ENCODE data around the gene BARX1. TPM values are rescaled to one million over a fixed set of nuclear protein-coding genes. Genes with fewer than 3 reads are reported as not detected.
A peak's percentile ranks its signal among the peaks of the same experiment; 100 is the strongest.

The BARX1 gene
- total RNA-seq (2021): 8.9 to 10.6 TPM (median 9.0 TPM) in 3 replicates
- percentile 37 among the genes with signal in this experiment for Bru-seq, nascent RNA
- long read RNA-seq, experiment 1, transcript BARX1-201 (4 exons, 1,533 nt): major isoform, 40 of 43 reads
- long read RNA-seq, experiment 1, partial matches to known transcripts: 1 of 43 reads
- long read RNA-seq, experiment 1, other reads (novel, unspliced or antisense): 1 of 43 reads
- long read RNA-seq, experiment 2, transcript BARX1-201 (4 exons, 1,533 nt): major isoform, 10 of 12 reads
- long read RNA-seq, experiment 2, partial matches to known transcripts: 1 of 12 reads
- long read RNA-seq, experiment 2, other reads (novel, unspliced or antisense): 1 of 12 reads
- long read RNA-seq, experiment 3: 0 reads

- Mint-ChIP-seq H3K27me3 (ENCODE audit: low read depth) (peaks cover 95% of the 10 kb centered on the region), H3K36me3 (peaks cover 9% of the 10 kb centered on the region), H3K4me3 (peak within 1 kb of the TSS; percentile 83), H3K27ac (no peak within 1 kb of the TSS), H3K4me1 (peaks cover 56% of the 10 kb centered on the region), H3K9me3 (no peaks in the 10 kb centered on the region)
- TF ChIP-seq MAX (CRISPR knock-in tag; IDR thresholded peaks at IDR 0.05) (peak; percentile 33; the same call in 1 of the 2 replicates), ZBTB21 (CRISPR knock-in tag; IDR thresholded peaks at IDR 0.05; ENCODE audit: borderline replicate concordance) (peak; percentile 24; the same call in 1 of the 2 replicates), TEAD1 (CRISPR knock-in tag; IDR thresholded peaks at IDR 0.05) (0 out of 2 replicates have a peak, but pooled peaks have one; percentile 19), JUN (CRISPR knock-in tag; IDR thresholded peaks at IDR 0.05) (no peak), SP1 (CRISPR knock-in tag; conservative IDR thresholded peaks at IDR 0.05) (no peak), USF2 (CRISPR knock-in tag; IDR thresholded peaks at IDR 0.05) (peak; percentile 29; the same call in 1 of the 2 replicates), TP53 (CRISPR knock-in tag; IDR thresholded peaks at IDR 0.05) (0 out of 2 replicates have a peak, but pooled peaks have one; percentile 27), ZNF121 (CRISPR knock-in tag; IDR thresholded peaks at IDR 0.05) (no peak)
- CTCF ChIA-PET: interaction anchor here (0.5 to 1.5 kb wide), 7 partner anchors 8 to 258 kb away, joined by 3 to 6 read pairs (median 3); no protein-coding TSS in a partner anchor
- POLR2A ChIA-PET: no interaction called here
- ATAC-seq (peak; percentile 27), DNase-seq (ENCODE audit: low spot score) (peak; percentile 70)
These were observed at the start of gene BARX1 for GRCh38 chr9:93955111-93955980. Gene BARX1 (minus strand): TSS chr9:93955355. CDS start chr9:93955146, 209 bp downstream.

GRCh38 chr9:94002316-94003140, 47.4 kb upstream of the BARX1 start:
- peak; percentile 93 for ATAC-seq
- Mint-ChIP-seq H3K4me1 (0 out of 2 replicates have a peak, but pooled peaks cover 2% of the 10 kb centered on the region), H3K27me3 (ENCODE audit: low read depth) (no peaks in the 10 kb centered on the region; the same call in 1 of the 2 replicates), H3K27ac (no peak overlapping the region), H3K4me3 (no peak overlapping the region), H3K9me3 (peaks cover 5% of the 10 kb centered on the region; the same call in 1 of the 2 replicates), H3K36me3 (no peaks in the 10 kb centered on the region)
- POLR2A ChIA-PET: no interaction called here
- CTCF ChIA-PET: interaction anchor here (0.6 to 5.3 kb wide), 25 partner anchors 9 to 320 kb away, joined by 3 to 56 read pairs (median 5); no protein-coding TSS in a partner anchor
- no peak for TF ChIP-seq RORB (CRISPR knock-in tag; IDR thresholded peaks at IDR 0.05)
- TF ChIP-seq TEAD4 (CRISPR knock-in tag; IDR thresholded peaks at IDR 0.05): no peak
- no peak for TF ChIP-seq ESRRA (CRISPR knock-in tag; IDR thresholded peaks at IDR 0.05; ENCODE audit: borderline replicate concordance)
- TF ChIP-seq CTCF (IDR thresholded peaks at IDR 0.05): peak; percentile 66; the same call in 1 of the 2 replicates
- TF ChIP-seq NR1H2 (CRISPR knock-in tag; IDR thresholded peaks at IDR 0.05): no peak
- no peak for TF ChIP-seq ZNF219 (CRISPR knock-in tag; IDR thresholded peaks at IDR 0.05; ENCODE audit: borderline replicate concordance)
- TF ChIP-seq ARID4B (CRISPR knock-in tag; IDR thresholded peaks at IDR 0.05; ENCODE audit: borderline replicate concordance): no peak
- peak; percentile 56 for DNase-seq (ENCODE audit: low spot score)

Measured in WTC11 (cell line).